Urothelium cell line (cell line): ENCODE results near the gene LOXL1.
"Not testable (repeated sequence)": the region's sequence is repeated elsewhere in the genome, so short reads cannot be mapped to it uniquely, and the experiment has no call there.

Experiments
- DNase-seq: peaks from one replicate; pipeline ENCODE4 v3.0.0; 2011; ENCODE audit warnings: low spot score, mixed read lengths
- FAIRE-seq: peaks from 2 replicates; lab custom pipeline; 2011; peaks lifted over from hg19 to GRCh38; lab: Jason Lieb, UNC

Gene LOXL1

DNA sequence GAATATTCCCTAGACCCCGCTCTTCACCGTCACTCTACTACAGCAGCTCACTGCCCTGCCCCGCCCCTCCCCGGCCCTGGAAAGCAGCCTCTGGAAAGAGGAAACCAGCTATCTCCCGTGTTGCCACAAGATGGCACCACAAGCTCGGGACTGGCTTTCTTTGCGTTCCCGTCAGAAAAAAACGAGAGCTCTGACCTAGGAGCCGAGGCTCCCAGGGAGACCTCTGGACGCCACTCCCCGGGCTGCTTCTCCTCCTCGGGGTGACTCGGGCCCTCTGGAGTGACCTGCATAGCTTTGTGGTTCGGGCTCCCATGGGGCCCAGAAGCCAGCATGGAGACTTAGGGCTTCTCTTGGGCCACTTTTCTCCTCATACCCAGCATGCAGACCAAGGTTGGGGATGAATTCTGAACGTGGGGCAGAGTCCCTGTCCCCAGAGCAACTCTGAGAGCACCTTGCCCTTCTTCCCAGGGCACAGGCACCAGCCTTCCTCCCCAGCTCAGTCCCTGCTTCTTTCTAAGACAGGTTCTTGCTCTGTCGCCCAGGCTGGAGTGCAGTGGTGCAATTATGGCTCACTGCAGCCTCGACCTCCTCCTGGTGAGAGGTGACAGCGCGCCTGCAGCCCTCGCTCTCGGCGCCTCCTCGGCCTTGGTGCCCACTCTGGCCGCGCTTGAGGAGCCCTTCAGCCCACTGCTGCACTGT, 46.9 kb downstream of the LOXL1 start:
- FAIRE-seq, result no peak
- peak; percentile 78 for DNase-seq

DNA sequence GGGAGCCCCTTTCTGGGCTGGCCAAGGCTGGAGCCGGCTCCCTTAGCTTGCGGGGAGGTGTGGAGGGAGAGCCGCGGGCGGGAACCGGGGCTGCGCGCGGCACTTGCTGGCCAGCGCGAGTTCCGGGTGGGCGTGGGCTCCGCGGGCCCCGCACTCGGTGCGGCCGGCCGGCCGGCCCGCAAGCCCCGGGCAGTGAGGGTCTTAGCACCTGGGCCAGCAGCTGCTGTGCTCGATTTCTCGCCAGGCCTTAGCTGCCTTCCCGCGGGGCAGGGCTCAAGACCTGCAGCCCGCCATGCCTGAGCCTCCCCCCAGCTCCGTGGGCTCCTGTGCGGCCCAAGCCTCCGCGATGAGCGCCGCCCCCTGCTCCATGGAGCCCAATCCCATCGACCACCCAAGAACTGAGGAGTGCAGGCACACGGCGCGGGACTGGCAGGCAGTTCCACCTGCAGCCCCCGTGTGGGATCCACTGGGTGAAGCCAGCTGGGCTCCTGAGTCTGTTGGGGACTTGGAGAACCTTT, 47.5 kb downstream of the LOXL1 start:
- FAIRE-seq, DNase-seq: not testable (repeated sequence)

DNA sequence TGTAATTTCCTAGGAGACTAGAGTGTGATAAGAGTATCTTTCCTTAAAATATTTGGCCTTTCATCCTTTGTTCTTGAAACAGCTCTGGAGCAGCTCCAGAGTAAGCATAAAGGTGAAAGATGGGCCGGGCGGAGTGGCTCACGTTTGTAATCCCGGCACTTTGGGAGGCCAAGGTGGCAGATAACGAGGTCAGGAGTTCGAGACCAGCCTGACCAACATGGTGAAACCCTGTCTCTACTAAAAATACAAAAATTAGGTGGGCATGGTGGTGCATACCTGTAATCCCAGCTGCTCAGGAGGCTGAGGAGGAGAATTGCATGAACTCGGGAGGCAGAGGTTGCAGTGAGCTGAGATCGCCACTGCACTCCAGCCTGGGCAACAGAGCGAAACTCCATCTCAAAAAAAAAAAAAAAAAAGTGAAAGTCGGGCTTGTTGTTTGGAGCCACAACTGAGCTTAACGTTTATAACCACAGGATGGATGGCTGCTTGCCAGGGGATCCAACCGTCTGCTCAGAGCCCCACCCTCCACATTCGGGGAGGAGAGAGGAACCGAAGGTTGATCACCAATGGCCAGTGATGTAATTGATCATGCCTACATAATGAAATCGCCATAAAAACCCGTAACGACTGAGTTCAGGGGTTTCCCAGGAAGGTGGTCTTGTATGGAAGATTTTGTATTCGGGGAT, 49.3 kb downstream of the LOXL1 start:
- FAIRE-seq, result not testable (repeated sequence)

DNA sequence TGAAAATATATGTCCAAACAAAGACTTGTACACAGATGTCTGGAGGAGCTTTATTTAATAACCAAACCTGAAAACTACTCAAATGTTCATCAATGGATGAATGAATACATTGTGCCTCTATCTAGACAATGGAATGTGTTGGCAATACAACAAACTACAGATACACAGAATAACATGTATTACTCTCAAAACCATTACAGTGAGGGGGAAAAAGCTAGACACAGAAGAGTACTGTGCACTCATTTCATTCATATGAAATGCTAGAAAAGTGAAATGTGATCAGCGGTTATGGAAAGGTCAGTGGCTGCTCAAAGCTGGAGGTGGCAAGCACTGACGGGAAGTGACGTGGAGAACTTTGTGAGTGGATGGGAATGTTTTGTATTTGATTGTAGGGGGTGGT, 52.6 kb downstream of the LOXL1 start:
- no peak for DNase-seq
- no peak for FAIRE-seq

More for the DNA sequence above, 49.3 kb downstream of the LOXL1 start:
- DNase-seq, result not testable (repeated sequence)

DNA sequence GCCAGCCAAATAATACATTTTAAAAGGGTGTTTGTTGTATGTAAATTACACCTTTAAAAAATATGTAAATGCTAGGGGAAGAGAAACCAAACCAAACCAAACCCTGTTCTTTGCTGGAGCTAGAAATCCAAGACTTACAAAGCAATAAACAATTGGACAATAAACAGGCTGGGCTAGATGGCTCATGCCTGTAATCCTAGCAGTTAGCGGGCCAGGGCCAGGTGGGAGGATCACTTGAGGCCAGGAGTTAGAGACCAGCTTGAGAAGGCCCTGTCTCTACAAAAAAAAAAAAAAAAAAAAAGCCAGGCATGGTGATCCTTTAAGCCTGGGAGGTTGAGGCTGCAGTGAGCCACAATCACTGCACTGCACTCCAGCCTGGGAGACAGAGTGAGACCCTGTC, 53.4 kb downstream of the LOXL1 start:
- DNase-seq, result no peak
- no peak for FAIRE-seq

DNA sequence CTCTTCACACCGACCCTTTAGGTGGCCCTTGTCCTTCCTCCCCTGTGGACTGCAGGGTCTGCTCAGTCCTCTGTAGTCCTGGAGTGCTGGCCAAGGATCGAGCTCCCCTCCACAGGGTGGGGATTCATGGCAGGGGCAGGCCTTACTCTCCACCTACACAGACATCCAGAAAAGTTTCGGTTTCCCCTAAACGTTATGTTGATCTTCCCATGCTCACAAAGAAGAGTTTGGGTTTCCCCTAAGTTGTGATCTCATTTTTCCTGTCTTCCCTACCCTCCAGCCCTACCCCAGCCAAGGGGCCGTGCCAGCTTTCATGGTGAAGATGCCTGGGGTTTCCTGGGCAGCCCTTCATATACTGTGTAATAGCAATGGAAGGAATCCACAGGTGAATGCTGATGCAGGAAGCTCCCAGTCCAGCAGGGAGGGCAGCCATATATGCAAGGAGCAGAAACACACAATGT, 55.5 kb downstream of the LOXL1 start:
- FAIRE-seq (no peak), DNase-seq (no peak)

DNA sequence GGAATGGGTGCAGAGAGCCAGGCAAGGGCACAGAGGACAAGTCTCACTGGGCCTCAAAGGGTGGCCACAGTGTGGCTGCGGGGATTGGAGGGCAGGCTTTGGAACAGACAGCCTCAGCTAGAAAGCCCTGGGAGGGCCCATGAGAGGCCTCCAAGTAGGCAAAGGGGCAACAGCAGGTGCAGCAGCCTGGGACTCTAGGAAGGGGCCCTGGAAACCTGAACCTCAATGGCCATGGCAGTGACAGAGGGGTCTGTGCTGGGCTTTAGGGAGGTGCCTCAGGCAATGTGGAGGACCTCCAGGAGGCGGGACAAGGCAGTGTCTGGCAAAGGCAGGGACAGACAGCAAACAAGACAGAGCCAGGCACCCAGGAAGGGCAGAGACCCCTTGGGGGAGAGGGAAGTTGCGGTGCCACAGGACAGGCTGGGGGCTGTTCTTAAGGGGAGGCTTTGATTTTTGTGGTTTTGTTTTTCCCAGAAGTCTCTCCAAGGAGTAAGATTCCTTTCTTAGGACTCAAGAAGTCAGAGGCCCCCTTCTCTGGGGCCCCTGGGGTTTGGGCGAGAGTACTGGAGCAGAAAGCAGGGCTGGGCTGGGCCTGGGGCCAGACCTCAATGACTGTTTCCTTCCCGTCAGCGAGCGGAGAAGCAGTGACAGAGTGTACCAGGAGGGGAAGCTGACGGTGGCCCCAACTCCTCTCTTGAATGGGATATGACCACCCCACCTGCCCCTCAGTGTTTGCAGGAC, 56.1 kb downstream of the LOXL1 start:
- DNase-seq (peak; percentile 72), FAIRE-seq (no peak)

DNA sequence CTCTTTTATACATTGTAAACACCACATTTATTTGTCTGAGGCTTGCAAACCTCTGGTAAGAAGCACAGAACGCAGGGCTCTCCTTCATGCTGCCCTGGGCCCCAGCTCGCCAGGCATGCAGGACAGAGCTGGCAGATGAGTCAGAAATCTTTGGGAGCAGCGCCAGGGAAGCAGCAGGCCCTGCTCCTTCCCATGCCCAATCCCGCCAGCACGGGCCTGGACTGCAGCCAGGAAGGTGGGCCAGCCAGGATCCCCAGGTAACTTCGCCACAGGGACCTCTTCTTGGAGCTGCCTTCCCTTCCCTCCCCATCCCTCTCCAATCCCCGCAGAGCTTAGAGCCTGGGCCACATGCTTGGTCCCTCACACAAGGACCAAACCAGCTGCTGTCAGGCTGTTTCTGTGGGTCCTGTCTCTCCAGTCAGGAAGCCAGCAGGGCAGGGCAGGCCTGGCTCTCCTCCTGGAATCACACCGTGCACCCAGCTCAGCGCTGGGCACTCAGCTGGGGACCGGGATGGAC, 57.0 kb downstream of the LOXL1 start:
- peak; percentile 72 for FAIRE-seq
- peak; percentile 77 for DNase-seq

DNA sequence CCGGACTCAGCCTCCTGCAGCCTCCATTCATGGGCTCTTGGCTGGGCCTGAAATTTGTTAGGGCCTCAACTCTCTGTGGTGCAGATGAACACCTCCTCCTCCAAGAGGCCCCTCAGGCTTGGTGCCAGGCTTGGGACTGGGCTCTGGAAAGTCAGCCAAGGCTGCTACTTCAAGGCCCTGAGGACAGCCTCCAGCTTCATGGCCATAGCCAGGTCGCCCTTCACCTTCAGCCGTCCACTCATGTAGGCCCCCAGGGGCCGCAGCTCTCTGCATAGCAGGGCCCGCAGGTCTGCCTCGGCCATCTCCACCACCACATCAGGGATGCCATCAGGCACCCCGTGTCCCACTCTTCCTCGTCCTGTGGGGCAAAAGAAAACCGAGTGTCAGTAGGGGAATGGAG, 57.5 kb downstream of the LOXL1 start:
- no peak for DNase-seq
- FAIRE-seq, result no peak

DNA sequence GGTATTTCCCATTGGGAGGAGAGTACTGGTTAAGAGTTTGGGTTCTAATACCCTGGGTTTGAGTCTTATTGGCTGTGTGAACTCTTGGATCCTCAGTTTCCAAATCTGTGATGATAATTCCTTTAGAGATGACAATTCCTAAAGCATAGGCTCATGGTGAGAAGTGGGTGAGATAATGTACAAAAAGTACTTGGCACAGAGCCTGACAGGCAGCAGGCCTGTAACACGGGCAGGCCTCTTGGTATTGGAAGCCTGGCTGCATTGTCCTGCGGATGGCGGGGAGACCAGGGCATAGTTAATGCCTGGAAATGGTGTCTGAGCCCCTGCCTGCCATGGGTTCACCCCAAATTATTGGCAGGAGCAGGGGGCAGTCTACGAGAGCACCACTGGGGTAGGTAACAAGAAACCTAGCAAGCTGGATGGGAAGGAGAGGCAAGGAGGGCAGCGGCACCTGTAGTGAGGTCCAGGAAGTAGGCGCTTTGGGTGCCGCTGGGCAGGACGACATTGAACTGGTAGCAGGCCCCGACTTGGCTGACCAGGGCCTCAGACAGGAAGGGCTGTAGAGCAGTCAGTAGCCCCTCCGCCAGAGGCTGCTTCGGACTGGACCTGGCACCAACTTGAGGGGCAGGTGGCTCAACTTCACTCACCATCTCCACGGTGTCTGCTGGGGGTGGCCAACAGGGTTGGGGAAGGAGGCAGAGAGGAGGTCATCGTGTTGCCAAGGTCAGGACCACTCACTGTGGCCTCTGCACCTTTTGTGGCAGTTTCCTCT, 58.1 kb downstream of the LOXL1 start:
- FAIRE-seq (no peak), DNase-seq (no peak)

DNA sequence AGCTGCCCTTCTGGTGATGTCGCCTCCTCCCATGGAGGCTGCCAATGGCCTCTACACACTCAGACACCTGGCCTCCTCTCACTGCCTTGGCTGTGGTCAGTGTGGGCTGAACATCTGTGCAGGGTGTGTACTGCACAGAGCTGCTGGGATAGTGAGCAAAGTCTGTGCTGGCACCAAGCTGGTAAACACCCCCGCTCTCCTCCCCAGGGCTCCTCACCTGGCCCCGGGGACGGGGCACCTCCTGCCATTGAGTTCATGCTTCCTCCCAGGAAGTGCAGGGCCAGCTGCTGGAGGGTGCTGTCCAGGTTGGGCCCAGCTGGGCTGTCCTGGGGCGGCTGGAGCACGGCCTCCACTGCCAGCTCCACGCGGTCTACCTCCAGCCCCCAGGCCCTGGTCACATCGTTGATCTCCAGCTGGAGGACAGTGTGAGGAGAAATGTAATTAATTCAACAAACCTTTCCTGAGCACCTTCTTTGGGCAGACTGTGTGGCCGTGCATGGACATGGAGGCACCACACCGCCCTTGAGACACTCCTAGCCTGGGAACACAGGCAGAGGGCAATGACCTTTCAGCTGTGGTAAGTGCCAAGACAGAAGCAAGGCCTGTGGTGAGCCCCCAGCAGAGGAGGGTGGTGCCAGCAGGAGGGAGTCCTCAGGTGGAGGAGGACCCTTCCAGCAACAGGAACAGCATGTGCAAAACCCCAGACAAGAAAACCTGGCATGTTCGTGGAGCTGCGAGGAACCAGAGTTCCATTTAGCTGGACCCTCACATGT, 59.0 kb downstream of the LOXL1 start:
- peak; percentile 74 for FAIRE-seq

DNA sequence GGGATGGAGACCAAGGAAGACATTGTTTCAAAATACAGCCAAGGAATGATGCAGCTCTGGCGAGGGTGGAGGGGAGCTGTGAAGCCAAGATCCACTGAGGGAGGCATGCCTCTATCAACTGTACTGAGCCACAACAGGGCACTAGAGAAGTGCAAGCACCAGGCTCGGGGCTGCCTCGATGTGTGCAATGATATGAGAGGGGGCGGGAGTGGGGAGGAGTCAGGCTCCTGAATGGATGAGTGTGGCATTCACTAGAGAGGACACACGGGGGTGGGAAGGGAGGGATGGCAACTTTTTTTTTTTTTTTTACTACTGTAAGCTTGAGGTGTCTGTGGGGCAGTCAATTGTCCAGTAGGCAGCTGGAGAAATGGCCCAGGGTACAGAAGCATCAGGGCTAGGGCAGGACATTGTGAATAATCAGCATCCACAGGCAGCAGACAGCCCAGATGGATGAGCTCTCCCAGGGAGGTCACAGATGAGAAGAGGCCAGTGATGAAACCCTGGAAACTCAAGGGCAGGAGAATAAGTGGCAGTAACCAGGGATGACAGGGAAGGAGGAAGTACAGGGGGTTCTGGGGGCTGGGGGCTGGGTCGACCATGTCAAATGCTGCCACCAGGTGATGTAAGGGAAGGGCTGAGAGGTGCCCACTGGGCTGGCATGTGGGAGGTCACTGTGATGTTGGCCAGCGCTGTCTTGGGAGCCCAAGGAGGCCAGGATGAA, 60.0 kb downstream of the LOXL1 start:
- DNase-seq, result no peak
- FAIRE-seq, result no peak

More for the DNA sequence above, 59.0 kb downstream of the LOXL1 start:
- DNase-seq, result peak; percentile 53

DNA sequence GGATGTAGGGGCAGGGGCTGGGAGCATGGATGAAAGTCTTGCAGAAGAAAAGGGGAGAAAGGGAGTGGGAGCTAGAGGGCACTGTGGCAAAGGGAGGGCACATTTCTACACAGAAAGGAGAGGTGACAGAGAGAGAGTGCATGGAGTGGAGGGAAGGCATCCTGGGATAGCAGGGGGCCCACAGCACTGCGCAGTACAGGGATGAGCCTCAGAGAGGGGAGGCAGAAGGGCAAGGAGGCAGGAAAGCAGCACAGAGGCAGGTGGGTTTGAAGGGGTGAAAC, 60.5 kb downstream of the LOXL1 start:
- no peak for DNase-seq
- no peak for FAIRE-seq

DNA sequence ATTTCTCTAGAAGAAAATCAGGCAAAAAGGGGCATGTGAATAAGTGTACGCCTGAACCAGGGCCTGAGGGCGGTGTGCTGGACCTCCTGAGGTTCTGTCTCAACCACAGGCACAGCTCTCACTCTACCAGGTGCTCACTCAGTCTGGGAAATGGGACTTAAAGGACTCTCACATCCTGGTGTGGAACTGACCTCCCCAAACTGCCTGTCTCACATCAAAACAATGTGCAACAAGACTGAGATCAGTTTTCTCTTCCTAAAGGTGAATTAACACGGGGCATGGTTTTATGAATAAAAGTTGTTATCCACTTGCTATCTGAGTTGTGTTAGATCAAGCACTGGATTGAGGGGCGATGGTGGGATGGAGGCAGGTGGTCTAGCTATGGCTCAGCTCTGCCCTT, 61.0 kb downstream of the LOXL1 start:
- FAIRE-seq (no peak), DNase-seq (no peak)

DNA sequence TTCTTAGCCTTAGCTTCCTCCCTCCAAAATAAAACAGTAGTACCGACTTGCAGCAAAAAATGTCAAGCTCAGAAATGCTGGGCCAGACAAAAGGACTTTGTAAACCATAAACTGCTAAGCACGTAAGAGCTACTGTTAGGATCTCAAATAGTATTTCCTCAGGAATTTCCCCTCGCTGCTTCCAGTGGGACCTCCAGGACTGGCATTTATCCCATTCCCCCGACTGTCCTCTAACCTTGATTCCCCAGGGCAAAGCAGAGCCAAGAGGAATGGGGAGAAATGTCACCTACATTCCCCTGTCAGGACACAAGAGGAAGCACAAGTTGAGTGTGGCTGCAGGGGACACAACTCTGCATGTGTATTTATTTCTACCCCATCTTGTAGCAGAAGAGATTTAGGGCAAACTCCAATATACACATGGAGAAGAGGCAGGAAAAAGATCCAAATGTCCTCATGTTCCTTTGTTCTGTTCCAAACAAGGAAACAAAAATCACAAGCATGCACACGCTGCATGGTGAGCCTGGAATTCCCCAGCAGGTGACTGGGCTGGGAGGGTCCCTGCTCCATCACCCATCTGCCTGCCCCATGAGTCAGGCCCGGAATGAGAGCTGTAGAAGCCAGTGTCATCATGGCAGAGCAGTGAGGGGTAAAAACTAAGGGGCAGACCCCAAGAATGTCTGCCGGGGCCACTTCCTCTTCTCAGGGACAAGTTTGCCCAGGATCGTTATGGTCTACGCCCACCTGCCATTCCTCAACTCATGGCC, 61.6 kb downstream of the LOXL1 start:
- no peak for FAIRE-seq
- DNase-seq, result no peak

DNA sequence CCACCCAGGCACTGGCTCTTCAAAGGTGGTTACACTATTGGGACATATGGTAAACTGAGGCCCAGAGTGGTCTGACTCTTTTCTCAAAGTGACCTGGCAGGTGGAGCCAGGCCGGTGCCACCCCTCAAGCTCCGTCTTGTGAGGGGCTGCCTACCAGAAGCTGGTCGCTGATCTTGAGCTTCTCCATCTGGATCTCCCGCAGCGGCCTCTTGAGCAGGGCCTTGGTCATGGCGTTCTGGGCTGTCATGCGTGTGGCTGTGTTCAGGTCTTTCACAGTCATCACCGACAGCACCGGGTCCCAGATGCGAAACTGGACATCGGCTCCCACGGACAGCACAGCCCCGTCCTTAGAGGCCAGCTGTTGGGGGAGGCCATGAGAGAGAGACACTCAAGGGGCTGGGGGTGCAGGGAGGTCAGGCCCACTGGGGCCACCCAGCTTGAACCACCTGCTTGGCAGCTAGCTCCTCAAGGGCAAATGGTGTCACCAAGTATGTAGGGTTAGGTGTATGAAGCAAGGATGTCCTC, 62.2 kb downstream of the LOXL1 start:
- FAIRE-seq (peak; percentile 81), DNase-seq (no peak)

DNA sequence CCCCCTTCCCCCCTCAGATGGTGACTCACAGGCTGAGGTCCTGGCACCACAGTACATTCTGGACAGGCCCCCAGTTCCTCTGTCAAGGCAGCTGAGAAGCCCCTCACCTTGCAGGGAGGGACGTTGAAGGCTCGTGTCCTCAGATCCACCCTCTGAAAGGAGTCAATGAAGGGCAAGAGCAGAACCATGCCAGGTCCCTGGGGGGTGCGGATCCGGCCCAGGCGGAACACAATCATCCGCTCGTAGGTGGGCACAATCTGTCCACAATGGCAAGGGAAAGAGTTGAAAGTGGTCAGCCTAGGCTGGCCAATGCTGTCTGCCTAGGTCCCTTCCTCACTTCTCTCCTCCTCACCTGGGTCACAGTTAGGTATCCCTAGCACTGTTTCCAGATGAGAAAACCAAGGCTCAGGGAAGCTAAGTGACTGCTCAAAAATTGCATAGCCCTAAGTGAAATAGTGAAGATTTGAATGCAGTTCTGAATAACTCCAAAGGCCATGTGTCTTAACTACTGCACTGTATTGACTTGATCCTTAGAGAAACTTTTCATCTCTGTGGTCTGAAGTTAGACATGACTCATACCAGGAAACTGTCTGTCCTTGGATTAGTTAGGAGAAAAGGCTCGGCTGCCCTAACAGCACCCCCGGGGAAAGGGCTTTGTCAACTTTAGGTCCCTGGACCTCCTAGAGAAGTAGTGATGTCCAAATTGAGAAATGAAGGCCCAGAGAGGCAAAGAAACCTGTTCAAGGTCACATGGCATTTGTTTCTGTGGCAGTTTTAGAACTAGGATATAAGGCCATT, 62.9 kb downstream of the LOXL1 start:
- FAIRE-seq (no peak), DNase-seq (peak; percentile 44)
